ENCODE measurements around the gene TMEM80. TPM values are rescaled to one million over a fixed set of nuclear protein-coding genes. Genes with fewer than 3 reads are reported as not detected.
A peak's percentile ranks its signal among the peaks of the same experiment; 100 is the strongest.

Gene TMEM80
- total RNA-seq, 4 donors from 2014 or later, result 10.7 to 58.9 (median 44.5) TPM

GRCh38 chr11:745428-745827 lies 49.8 kb downstream of the TMEM80 start:
- H3K4me1 ChIP-seq, result peaks cover 0 to 28% (median 13%) of the 10 kb centered on the region in 4 donors
- H3K4me3 ChIP-seq, result no peak overlapping the region
- no peak overlapping the region for H3K27ac ChIP-seq
- no peak for DNase-seq
- no peaks in the 10 kb centered on the region for H3K9me3 ChIP-seq
- H3K27me3 ChIP-seq, result no peaks in the 10 kb centered on the region
- no peak for TF ChIP-seq POLR2A (IDR thresholded peaks at IDR 0.05)
- H3K36me3 ChIP-seq, result no peaks in the 10 kb centered on the region

DNA sequence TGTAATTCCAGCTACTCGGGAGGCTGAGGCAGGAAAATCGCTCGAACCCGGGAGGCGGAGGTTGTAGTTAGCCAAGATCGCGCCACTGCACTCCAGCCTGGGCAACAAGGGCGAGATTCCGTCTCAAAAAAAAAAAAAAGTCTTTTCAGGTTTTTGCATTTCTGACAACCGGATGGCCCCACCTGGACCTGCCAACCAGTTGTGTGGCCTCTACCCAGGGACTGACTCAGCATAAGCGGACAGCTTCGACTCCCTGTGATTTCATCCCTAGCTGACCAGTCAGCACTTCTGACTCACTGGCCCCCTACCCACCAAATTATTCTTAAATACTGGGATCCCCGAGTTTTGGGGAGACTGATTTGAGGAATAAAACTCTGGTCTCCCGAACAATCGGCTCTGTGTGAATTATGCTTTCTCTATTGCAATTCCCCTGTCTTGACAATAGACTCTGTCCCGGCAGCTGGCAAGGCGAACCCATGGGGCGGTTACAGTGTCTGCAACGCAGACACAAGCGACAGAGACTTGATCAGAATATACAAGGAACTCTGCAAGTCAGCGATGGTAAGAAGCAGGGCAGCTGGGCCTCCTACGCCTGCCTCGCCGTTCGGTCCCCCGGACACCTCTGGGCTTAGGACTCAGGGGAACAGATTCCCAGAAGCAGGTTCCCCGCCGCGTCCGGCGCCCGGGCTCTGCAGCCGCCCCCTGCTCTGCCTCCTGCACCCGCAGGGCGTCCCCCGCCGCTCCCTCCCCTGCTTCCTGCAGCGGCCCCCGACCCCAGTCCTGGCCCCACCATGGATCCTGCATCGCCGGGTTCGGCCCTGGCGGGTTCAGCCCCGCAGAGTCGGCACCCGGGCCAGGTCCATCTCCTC lies 50.9 kb downstream of the TMEM80 start:
- Histone ChIP-seq H3K36me3 (no peaks in the 10 kb centered on the region), H3K4me3 (peak overlapping the region; percentile 68 to 98 (median 88)), H3K27ac (peak overlapping the region; percentile 75 to 93 (median 82)), H3K9me3 (no peaks in the 10 kb centered on the region), H3K4me1 (peaks cover 0 to 31% (median 13%) of the 10 kb centered on the region in 4 donors), H3K27me3 (no peaks in the 10 kb centered on the region)
- TF ChIP-seq, protein P1, sequence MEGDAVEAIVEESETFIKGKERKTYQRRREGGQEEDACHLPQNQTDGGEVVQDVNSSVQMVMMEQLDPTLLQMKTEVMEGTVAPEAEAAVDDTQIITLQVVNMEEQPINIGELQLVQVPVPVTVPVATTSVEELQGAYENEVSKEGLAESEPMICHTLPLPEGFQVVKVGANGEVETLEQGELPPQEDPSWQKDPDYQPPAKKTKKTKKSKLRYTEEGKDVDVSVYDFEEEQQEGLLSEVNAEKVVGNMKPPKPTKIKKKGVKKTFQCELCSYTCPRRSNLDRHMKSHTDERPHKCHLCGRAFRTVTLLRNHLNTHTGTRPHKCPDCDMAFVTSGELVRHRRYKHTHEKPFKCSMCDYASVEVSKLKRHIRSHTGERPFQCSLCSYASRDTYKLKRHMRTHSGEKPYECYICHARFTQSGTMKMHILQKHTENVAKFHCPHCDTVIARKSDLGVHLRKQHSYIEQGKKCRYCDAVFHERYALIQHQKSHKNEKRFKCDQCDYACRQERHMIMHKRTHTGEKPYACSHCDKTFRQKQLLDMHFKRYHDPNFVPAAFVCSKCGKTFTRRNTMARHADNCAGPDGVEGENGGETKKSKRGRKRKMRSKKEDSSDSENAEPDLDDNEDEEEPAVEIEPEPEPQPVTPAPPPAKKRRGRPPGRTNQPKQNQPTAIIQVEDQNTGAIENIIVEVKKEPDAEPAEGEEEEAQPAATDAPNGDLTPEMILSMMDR (IDR thresholded peaks at IDR 0.05), result no peak
- no peak for TF ChIP-seq POLR2A (IDR thresholded peaks at IDR 0.05)
- DNase-seq, result peak in 1 of 3 donors; percentile 33

DNA sequence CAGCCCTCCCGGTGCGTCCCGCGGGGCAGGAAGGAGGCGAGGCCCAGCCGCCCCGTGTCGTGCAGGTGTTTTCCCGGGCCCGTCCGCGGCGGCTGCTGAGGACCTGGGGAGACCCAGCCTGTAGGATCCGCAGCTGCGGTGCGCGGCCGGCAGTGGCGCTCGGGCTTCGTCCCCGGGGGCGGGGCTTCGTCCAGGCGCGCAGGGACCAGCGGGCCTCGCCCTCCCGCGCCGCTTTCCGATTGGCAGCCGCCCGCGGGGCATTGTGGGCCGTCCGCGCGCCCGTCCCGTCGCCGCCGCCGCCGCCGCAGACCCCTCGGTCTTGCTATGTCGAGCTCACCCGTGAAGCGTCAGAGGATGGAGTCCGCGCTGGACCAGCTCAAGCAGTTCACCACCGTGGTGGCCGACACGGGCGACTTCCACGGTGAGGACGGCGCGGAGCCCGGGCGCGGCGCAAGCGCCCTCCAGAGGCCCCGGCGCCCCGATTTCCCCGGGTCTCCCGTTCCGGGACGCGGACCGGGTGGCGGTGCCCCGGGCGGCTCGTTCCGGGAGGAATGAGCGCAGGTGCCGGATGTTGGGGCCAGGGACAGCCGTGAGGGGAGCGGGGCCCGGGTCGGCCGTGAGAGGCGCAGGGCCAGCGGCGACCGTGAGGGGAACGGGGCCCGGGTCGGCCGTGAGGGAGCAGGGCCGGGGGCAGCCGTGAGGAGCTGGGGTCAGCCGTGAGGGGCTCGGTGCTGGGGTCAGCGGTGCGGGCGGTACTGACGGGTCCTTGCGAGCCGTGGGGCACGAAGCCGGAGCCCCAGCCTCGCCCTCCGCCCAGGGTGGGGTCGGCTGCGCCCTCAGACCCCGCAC lies 51.8 kb downstream of the TMEM80 start, which contains the start of gene TALDO1:
Gene TALDO1, plus strand, starts transcription at position 307 of the 849 bp plus-strand sequence. Its CDS starts 18 bp downstream, at position 325.
- TF ChIP-seq POLR2A (IDR thresholded peaks at IDR 0.05), result peak; percentile 57 to 64
- TF ChIP-seq, protein P1 (IDR thresholded peaks at IDR 0.05), result peak in 5 of 6 experiments; percentile 16 to 43 (median 34)
- Histone ChIP-seq H3K4me1 (peaks cover 0 to 31% (median 13%) of the 10 kb centered on the region in 4 donors), H3K4me3 (peak within 1 kb of the TSS; percentile 68 to 98 (median 88)), H3K36me3 (peaks cover 0 to 1% (median 0%) of the 10 kb centered on the region in 3 donors), H3K27ac (peak within 1 kb of the TSS; percentile 75 to 93 (median 82)), H3K27me3 (no peaks in the 10 kb centered on the region), H3K9me3 (no peaks in the 10 kb centered on the region)
- peak; percentile 90 to 96 (median 96) for DNase-seq

- no peaks in the 10 kb centered on the region for H3K27me3 ChIP-seq
- H3K9me3 ChIP-seq, result no peaks in the 10 kb centered on the region
- TF ChIP-seq POLR2A (IDR thresholded peaks at IDR 0.05), result no peak
- TF ChIP-seq, protein P1 (IDR thresholded peaks at IDR 0.05), result no peak
- H3K4me1 ChIP-seq, result peaks cover 0 to 31% (median 13%) of the 10 kb centered on the region in 4 donors
- H3K36me3 ChIP-seq, result peaks cover 0 to 7% (median 0%) of the 10 kb centered on the region in 3 donors
- peak overlapping the region; percentile 68 to 98 (median 88) for H3K4me3 ChIP-seq
- H3K27ac ChIP-seq, result peak overlapping the region; percentile 75 to 93 (median 82)
- DNase-seq, result peak in 1 of 3 donors; percentile 58
Observed at GRCh38 chr11:748007-748359, 52.4 kb downstream of the TMEM80 start.

GRCh38 chr11:749731-750130 lies 54.1 kb downstream of the TMEM80 start:
- no peak for DNase-seq
- H3K27me3 ChIP-seq, result no peaks in the 10 kb centered on the region
- H3K27ac ChIP-seq, result no peak overlapping the region
- no peak overlapping the region for H3K4me3 ChIP-seq
- TF ChIP-seq POLR2A (IDR thresholded peaks at IDR 0.05), result no peak
- TF ChIP-seq, protein P1 (IDR thresholded peaks at IDR 0.05), result no peak
- H3K4me1 ChIP-seq, result peaks cover 0 to 31% (median 13%) of the 10 kb centered on the region in 4 donors
- H3K9me3 ChIP-seq, result no peaks in the 10 kb centered on the region
- H3K36me3 ChIP-seq, result peaks cover 0 to 7% (median 0%) of the 10 kb centered on the region in 3 donors

Other genes starting within 250 kb of the TMEM80 start
- gene PTDSS2, start 245.5 kb upstream of the TMEM80 start, total RNA-seq, result 10 to 100 TPM; 21.0 to 42.7 (median 31.7) TPM
- gene RNH1, start 188.6 kb upstream of the TMEM80 start, total RNA-seq, result 100 to 1,000 TPM; 130 to 157 (median 137) TPM
- gene HRAS, start 160.2 kb upstream of the TMEM80 start, total RNA-seq, result 10 to 100 TPM; 27.4 to 55.3 (median 35.1) TPM
- gene LRRC56, start 158.3 kb upstream of the TMEM80 start, total RNA-seq, result 1 to 10 TPM in 2 of 4 donors, under 1 TPM in 2; 0.67 to 4.1 (median 2.4) TPM
- gene LMNTD2, start 135.1 kb upstream of the TMEM80 start, total RNA-seq, result 10 to 100 TPM in 3 of 4 donors, 1 to 10 TPM in 1; 6.6 to 32.9 (median 14.1) TPM
- gene RASSF7, start 134.8 kb upstream of the TMEM80 start, total RNA-seq, result 100 to 1,000 TPM in 3 of 4 donors, 10 to 100 TPM in 1; 80.9 to 340 (median 172) TPM
- gene PHRF1, start 119.3 kb upstream of the TMEM80 start, total RNA-seq, result 10 to 100 TPM; 48.4 to 88.0 (median 57.8) TPM
- gene IRF7, start 79.9 kb upstream of the TMEM80 start, total RNA-seq, result 10 to 100 TPM; 28.1 to 80.9 (median 58.4) TPM
- 1,000 to 10,000 TPM in 3 of 4 donors, 10 to 100 TPM in 1; 77.6 to 1,696 (median 1,274) TPM for gene CDHR5, start 70.9 kb upstream of the TMEM80 start, total RNA-seq
- gene SCT, start 68.6 kb upstream of the TMEM80 start, total RNA-seq, result 10 to 100 TPM in 1 of 4 donors, not detected in 3; 12.6 TPM
- gene DRD4, start 58.5 kb upstream of the TMEM80 start, total RNA-seq, result 1 to 10 TPM in 2 of 4 donors, not detected in 2; 1.6 to 3.0 TPM
- gene DEAF1, start 594 bp upstream of the TMEM80 start, total RNA-seq, result 10 to 100 TPM; 14.9 to 56.2 (median 47.0) TPM
- gene EPS8L2, start 10.4 kb downstream of the TMEM80 start, total RNA-seq, result 100 to 1,000 TPM; 258 to 710 (median 672) TPM
- gene TALDO1, start 51.6 kb downstream of the TMEM80 start, total RNA-seq, result 100 to 1,000 TPM; 140 to 175 (median 149) TPM
- 10 to 100 TPM; 47.6 to 81.7 (median 52.9) TPM for gene GATD1, start 81.7 kb downstream of the TMEM80 start, total RNA-seq
- gene CEND1, start 94.3 kb downstream of the TMEM80 start, total RNA-seq, result not detected
- gene SLC25A22, start 102.5 kb downstream of the TMEM80 start, total RNA-seq, result 10 to 100 TPM; 14.2 to 22.0 (median 16.6) TPM
- gene PIDD1, start 109.4 kb downstream of the TMEM80 start, total RNA-seq, result 10 to 100 TPM; 29.1 to 83.3 (median 70.2) TPM
- 1,000 to 10,000 TPM in 1 of 4 donors, 100 to 1,000 TPM in 3; 261 to 1,717 (median 510) TPM for gene RPLP2, start 114.2 kb downstream of the TMEM80 start, total RNA-seq
- gene PNPLA2, start 123.1 kb downstream of the TMEM80 start, total RNA-seq, result 100 to 1,000 TPM in 3 of 4 donors, 10 to 100 TPM in 1; 71.8 to 254 (median 163) TPM
- 100 to 1,000 TPM in 3 of 4 donors, 10 to 100 TPM in 1; 44.0 to 175 (median 110) TPM for gene CRACR2B, start 132.1 kb downstream of the TMEM80 start, total RNA-seq
- 100 to 1,000 TPM; 102 to 277 (median 237) TPM for gene CD151, start 137.1 kb downstream of the TMEM80 start, total RNA-seq
- gene POLR2L, start 146.7 kb downstream of the TMEM80 start, total RNA-seq, result 10 to 100 TPM; 37.8 to 67.1 (median 44.8) TPM
- gene TSPAN4, start 147.0 kb downstream of the TMEM80 start, total RNA-seq, result 10 to 100 TPM; 20.0 to 52.1 (median 38.4) TPM
- gene CHID1, start 215.0 kb downstream of the TMEM80 start, total RNA-seq, result 10 to 100 TPM; 50.6 to 72.6 (median 57.2) TPM
- gene AP2A2, start 230.1 kb downstream of the TMEM80 start, total RNA-seq, result 100 to 1,000 TPM; 103 to 383 (median 136) TPM

Measured in Peyer's patch (tissue), 4 donors.